ENCODE measurements around the gene RNLS.

RNLS gene

DNA sequence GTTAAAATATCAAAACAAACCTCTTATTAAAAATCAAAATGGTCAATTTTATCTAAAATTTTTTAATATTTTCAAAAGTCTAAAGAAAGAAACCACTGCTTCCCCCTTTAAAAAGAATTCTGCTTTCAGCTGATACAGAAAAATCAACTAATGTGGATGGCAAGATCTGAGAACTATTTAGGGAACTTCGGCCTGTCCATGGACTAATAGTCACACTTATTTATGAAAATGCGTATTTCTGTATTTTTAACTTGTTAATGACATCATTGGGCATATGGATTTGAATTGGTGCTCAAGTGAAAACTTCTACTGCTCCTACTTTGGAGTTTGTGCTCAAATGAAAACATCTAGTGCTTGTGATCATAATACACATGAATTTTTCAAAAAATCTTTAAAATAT, 31.9 kb downstream of the RNLS start:
- DNase-seq = no peak

DNA sequence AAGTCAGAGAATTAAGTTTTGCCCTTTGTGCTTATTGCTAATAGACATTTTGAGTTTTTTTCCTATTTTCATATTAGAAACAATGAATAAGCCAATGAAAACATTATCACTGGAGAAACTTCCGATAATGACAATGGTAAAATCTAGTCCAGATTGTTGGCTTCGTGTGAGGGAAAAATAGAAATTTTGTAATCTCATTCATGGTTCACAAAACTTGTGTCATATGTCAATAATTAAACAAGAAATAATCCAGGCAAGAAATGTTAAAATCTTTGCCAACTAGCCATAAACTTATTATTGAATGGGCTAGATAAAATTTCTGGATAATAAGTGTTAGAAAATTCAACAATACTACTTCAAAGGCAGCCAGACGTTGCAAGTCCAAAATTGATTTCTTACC, 36.6 kb downstream of the RNLS start:
- no peak for DNase-seq

DNA sequence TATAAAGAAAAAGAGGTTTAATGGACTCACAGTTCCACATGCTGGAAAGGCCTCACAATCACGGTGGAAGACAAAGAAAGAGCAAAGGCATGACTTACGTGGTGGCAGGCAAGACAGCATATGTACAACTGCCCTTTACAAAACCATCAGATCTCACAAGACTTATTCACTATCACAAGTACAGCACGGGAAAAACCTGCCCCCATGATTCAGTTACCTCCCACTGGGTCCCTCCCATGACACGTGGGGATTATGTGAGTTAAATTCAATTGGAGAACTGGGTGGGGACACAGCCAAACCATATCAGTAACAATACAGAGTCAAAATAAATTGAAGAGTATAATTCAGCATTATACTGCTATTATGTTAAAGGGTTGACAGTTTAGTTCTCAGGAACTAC, 37.8 kb downstream of the RNLS start:
- no peak for DNase-seq

DNA sequence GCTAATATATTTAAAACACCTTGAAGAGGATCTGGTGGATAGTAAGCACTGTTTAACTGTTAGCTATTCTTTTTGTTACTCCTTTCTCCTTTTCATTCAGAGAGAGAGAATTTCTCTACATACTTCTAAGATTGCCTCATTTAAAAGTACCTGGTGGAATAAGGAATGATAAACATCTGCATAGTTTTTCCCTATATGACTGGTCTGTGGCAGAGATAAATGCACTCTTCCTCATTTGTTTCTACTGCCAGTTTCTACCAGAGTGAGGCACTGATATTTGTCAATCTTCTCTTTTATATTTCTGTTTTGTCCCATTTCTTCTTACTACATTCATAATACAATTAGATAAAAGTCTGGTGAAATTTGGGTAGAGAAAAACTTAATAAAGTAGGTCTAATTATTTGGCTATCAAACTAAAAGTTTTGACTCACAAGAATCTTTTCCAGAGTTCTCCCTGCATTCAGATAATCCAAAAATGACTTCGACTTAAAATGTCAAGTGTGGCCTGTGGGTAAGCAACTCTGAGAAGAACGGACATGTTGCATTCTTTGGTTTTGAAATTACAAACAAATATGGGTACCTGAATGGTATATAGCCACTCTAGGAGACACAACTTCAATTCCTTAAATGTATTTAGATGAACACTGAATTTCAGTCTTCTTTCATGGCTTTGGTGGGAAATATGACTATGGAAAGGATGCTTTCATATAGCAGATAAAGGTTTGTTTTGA, 38.8 kb downstream of the RNLS start:
- DNase-seq = no peak

DNA sequence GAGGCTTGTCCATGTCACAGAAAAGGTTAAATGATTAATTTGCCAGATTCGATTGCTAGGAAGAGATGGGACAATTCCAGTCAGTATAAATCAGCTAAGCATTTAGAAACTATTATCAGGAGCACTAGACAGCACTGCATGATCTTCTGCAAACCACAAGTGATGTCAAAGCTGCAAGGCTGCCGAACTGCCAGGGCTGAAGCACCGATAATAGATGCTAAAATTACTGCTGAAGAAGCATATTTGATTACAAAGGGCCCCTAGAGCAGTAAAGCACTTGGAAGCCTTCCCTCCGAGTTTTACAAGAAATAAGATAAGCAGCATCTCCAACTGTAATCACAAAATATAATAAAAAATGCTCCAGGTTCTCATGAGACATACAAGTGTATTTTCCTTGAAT, 40.6 kb downstream of the RNLS start:
- DNase-seq = no peak

DNA sequence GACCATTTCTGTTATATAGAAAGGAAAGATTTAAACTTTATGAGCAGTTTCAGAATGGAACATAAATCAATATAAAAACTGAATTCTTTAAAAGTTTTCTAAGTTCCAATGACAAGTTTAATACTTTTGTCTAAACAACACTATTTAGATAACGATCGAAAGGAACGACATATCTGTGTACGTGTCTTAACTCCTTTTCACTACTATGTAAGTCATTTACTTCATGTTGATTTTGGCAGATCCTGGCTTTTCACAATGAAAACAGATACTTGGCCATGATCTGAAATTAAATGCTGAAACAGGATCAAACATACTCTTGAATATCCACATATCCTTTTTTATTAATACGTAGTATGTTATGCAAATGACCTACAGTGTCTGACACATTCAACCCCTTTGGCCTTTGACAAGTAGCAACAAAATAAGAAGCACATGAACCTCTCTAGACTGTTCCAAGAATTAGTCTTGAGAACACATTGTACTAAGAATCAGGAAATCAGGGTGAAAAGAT, 41.9 kb downstream of the RNLS start:
- no peak for DNase-seq

DNA sequence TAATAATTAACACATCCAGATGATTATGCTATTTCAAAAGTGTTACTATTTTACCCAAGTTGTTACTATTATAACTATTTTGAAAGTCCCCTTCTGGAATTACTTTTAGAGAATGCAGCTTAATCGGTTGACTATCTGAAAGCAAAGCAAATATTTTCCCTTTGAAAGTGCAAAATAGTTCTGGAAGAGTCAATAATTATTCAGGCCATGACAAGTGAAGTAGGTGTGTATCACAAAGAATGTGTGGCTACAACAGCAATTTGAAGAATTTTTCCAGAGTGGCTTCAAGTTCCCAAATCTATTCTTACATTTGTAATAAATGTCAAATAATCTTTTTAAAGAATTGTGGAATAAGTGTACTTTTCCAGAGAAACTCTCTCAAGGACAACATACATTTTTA, 42.8 kb downstream of the RNLS start:
- DNase-seq = no peak

DNA sequence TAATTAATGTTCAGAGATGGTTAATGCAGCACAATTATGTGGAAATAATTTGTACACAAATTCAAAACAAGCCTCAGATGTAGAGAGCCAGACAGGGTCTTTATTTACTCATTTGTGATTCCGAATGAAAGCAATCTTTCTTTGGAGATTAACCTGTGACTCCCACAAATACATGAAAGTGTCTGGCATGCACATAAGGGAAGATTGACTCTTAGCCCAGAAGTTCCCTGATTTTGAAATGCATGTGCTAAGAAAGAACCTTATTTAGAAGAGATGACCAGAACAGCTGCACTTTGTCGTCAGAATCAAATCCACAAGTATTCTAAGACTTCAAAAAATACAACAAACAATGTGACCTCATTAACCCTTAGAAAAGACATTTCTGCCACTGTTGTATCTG, 45.1 kb downstream of the RNLS start:
- DNase-seq = no peak

DNA sequence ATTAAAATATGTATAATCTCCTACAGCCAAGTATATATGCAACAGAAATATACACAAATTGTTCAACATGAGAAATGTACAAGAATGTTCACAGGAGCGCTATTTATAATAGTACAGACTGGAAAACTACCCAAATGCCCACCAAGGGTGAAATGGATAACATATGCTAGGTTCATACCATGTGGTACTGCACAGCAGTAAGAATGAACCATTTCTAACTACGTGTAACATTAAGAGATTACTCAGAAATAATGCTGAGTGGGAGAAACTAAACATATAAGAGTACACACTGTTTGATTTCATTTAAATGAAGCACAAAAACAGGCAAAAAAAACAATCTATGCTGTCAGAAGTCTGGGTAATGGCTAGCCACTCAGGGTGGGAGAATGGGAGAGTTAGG, 45.8 kb downstream of the RNLS start:
- no peak for DNase-seq

DNA sequence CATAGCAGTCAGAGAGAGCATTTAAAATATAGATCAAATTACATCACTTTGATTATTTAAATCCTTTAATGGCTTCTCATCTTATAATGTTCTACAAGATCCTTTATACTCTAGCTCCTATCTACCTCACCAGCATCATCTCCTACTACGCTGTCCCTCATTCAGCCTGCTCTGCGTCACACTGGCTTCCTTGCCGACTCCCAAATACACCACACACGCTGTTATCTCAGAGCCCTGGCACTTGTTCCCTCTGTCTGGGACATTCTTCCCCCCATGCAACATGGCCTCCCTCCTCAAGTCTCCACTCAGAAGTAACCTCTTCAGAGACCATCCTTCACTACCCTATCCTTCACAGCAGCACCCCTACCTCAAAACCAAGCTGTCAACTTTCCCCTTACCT, 46.7 kb downstream of the RNLS start:
- DNase-seq = no peak

DNA sequence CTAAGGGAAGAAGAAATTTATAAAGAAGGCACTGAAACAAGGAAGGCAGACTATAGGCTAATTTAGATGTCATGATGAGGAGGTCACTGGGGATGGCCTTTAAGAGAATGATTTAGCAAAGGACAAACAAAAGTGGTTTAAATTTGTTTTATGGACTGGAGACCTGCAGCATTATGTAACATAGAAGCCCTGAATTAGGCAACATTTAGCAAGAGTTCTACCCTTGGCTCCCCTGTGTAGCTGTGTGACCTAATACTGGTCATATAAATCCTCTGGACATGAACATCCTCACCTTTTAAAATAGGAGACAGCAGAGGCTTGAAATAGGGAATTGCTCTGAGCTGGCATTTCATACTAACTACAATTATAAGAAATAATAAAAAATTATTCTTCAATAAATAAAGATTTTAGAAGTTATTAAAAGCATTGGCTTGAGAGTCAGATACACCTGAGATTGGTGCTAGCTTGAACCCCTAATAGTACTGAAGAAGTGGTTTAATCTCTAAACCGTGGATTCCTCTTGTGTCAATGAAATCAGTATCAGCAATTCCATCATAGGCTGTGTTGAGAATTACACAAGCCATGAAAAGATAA, 48.9 kb downstream of the RNLS start:
- no peak for DNase-seq

DNA sequence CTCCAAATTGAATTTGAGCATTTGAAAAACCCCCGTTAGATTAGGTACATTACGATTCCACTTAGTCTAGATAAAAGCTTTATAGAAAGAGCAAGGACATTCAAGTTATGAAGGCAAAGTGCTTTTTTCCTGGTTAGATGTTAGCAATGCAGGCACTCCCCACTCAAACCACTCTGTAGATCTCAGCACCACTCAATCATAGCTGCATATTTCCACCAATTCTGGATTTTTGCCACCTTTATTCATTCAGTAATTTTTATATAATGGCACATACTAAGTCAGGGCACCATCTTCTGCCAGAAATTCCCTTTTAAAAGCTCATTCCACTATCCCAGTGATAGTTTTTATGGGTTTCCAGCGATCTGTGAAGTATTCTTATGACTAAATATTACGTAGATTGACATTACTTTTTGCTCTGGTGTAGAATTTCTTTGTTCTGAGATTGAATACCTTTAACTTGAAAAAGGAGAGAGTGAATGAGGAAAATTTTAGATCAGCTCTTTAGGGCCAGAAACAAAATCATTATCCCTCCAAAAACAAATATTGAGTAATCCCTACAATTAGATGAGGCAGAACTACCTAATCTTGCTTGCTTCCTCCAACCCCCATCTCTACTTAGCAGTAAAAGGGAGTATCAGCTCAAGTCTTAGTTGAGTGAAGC, 51.6 kb downstream of the RNLS start:
- no peak for DNase-seq

DNA sequence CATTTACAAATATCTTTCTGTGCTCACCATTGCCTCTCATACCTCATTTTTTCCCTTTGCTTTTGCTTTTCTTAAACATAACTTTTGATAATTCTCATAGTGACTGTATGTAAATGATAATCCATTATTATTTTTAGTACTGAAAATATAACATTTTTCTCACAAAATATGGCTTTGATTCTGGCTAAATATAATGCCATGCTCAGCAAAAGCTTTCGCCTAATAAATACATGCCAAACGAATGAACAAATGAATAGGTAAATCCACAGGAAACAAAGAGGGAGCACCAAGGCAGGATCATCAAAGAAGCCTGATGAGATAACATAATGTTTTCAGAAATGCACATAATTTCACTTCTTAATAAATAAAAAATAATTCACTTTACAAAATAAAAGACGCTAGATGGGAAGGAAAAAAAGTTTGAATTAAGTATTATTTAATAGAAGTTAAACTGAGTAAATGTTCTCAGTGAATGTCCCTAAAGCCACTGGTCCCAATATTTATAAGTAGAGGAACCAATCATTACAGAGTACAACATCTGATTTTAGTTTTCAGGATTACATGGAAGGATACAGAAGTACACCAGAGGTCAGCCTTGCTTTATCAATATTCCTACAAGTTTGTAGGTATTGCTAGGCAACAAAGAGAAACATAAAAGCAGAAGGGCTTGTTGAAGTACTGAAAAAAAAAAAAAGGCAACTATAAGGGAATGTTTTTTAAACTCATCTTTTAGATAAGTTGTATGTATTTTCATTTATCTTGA, 52.3 kb downstream of the RNLS start:
- no peak for DNase-seq

DNA sequence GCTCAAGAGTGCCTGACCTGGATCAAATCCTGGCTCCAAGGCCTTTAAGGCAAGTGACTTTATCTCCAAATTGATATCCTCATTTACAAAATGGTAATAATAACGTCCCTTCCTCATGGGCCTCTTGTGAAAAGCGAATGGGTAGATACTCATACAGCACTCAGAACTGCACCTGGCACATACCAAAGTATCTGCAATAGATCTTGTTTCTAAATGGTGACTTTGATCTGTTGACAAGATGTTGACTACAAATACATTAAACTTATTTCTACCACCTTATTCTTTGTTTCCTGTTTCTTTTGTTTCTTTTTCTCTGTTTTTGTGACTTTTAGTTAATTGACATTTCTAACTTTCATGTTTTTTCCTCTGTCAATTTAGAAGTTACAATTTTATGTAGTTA, 53.0 kb downstream of the RNLS start:
- DNase-seq = no peak

DNA sequence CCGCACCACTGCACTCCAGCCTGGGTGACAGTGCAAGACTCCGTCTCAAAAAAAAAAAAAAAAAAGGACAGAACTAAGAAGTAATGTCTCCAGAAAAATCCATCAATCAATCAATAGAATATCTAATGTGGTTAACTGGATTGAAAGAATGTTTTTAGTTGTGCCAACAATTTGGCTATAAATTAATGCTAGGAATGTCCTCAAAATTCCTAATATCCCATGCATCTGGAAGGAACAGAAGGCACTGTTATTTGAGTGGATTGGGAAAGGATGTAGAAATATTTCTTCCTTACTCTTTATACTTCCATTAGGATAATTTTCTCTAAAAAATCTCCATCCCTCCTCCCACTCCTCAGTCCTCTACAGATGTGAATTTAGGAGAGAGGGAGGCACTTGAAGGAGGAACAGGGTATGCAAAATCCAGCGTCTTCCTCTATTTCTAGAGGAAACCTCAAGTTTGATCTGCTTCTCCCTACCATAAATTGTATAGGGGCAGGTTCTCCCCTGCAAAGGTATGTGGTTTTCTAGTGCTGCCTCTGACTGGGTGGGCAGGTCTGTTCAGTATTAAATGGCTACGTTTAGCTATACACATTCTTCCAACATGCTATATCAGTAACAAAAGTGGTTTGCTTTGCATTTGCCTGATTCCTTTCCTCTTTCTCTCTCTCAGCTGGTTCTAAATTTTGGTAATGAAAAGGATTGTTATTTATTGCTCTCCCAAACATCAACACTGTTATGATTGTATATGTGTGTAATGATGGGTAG, 54.1 kb downstream of the RNLS start:
- DNase-seq = no peak

DNA sequence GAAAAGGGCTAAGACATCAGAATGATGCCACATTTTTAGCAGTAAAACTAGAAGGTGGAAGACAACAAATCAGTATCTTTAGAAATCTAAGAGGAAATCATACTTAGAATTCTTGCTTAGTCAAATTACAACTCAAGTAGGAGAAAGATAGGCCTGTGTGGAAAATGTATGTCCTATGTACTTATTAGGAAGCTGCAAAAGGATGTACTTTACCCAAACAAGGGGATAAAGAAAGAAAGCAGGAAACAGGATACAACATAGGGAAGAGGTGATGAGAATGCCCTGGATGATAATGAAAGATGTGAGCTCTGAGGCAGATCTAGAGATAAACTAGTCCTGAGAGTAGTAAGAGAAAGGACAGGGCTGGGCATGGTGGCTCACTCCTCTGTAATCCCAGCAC, 54.9 kb downstream of the RNLS start:
- no peak for DNase-seq

DNA sequence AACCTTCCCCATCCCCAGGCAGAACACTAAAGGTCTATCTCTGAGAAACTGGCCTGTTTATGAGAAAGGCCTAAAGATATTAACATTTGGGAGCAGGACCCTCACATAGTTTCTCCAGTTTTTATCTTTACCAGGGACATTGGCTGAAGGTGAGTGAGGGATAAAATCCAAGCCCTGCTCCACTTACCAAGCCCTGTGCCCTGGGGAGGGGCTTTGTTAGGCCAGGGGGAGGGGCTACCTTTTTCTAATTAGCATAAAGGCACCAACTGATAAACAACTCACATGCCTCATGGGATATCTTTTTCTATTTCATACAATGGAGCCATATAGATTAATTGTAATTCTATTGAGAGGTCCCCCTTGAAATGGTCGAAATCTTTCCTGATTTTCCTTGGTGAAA, 55.9 kb downstream of the RNLS start:
- no peak for DNase-seq

DNA sequence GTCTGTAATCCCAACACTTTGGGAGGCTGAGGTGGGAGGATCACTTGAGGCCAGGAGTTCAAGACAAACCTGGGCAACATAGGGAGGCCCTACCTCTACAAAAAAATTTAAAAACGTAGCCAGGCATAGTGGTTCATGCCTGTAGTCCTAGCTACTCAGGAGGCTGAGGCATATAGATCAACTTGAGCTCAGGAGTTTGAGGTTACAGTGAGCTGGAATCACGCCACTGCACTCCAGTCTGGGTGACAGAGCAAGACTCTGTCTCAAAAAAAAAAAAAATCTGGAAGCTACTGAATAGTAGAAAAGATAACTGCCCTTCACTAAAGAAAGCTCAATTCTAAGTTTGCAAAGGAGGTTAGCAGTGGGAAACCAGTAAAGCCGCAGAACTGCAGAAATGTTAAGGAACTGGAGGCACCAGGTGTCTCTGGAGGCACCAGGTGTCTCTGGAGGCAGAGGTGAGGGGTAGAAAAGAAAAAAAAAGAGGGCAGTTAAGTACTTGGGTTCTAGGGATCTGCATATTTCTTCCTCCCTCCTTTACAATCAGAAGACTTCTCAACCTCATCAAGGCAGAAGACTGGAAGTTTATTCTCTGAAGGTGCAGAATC, 56.5 kb downstream of the RNLS start:
- no peak for DNase-seq

DNA sequence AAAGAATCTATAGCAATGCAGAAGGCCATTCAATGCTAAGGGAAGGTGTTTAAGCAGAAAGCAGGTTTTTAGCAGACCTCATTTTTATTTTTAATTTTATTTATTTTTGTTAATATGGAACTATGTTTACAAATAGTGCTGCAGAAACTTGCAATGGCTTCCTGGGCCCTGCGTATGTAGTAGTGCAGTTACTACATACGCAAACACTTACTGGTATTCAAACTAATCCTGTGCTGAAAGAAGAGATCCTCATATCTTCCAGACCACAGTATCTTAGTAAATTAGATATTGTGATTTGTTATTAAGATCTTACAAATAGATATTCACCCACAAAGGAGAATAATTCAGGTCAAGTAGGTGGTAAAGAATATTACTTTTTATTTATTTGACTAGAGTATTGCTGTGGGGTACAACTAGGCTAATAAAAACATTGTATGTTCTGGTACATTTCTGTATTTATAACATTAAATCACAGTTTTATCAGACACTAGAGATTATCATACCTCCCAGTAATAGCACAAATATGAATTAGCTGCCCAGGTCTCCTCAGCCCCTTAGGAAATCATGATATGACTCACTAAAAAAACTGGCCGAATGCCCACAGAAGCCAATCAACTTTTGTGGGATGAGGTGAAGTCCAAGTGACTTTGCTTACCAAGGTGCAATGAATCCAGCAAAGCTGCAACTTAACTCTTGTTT, 57.6 kb downstream of the RNLS start:
- no peak for DNase-seq

DNA sequence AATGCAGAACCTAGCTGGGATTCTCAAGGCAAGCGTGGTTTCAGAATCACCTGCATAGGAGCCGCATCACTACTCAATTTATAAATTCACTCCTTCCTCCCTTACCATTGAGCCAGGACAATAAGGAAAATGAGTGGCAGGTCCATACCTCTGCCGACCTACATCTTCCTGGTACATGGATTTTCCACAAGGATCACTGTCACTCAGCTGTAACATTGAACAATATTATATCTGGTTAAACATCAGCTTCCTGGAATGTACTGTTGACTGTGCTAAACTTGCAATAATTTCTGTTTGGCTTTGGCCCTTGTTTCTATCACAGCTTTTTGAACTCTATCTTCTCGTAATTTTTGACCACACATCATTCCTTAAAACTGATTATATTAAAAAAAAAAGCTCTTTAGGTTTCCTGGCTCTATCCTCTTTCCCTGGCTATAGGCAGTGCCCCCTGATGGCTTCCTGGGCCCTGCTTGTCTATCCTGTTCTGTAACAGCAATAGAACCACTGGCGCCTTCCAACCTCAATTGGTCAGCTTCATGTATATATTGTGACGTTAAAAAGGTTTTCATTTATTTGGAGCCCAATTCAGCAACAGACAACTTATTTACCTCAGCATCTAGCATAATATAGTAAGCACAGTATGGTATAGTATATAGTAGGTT, 59.2 kb downstream of the RNLS start:
- DNase-seq = no peak

DNA sequence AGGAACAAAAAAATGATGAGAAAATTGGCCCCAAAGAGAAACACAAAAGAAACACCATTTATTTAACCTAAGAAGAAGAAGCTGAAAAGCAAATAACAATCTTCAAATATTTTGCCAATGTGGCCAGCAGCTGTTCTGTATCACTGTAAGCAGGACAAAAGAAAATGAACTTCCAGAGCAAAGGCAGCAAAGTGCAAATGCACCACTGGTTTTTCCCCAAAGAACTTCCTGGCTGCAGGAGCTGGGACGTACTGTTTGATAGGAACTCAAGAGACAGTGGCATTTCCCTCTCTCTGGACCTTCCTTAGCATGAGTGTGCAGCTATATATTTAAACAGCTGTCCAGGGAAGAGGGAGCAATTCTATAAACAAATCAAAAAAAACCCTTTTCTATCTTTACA, 60.4 kb downstream of the RNLS start:
- DNase-seq = no peak

All from stimulated activated CD4-positive, alpha-beta T cell treated with anti-CD3 and anti-CD28 coated beads, Interleukin-4, amount 100 ng/mL, for 4 hours (primary cell).